H1 (cell line): ENCODE data around the gene MACROH2A1. TPM values are rescaled to one million over a fixed set of nuclear protein-coding genes. Genes with fewer than 3 reads are reported as not detected.

Experiments
- CBX8 ChIP-seq: fragments of 300-800, 300-1000 bp; sonication (generic); IDR thresholded peaks from 2 replicates; pipeline ENCODE4 v1.7.1; 2016; ENCODE audit warnings: low read depth, low read length, borderline replicate concordance
- POLR2AphosphoS5 ChIP-seq: IDR thresholded peaks from 2 replicates; pipeline ENCODE4 v1.6.1; 2011; ENCODE audit warnings: low read depth, low read length
- RAD21 ChIP-seq, 2 experiments: IDR thresholded peaks in 1 of 2; conservative IDR thresholded peaks in 1 of 2; 2 replicates each; pipeline ENCODE4 v1.6.1; 2011; ENCODE audit warnings: low read depth in 2 of 2, low read length in 2 of 2, improper control_type of control experiment in 1 of 2, inconsistent platforms in 1 of 2, mild to moderate bottlenecking in 1 of 2, moderate library complexity in 1 of 2
- polyA plus RNA-seq, 7 experiments: library from polyadenylated mRNA; depleted of rRNA in 3 of 7; stranded (reverse) in 5 of 7; unstranded in 2 of 7; fragments of >200 nt in 5 of 7; fragments of 200-250 nt in 2 of 7; gene quantifications; 1 replicate in 5 of 7; 2 replicates in 1 of 7; 4 replicates in 1 of 7; pipeline versions ENCODE4 v1.2.1 to v1.2.3, GENCODE V29; 2011 to 2013; ENCODE audit warnings: missing spikeins in 2 of 7, mixed read lengths in 2 of 7
- total RNA-seq: library from RNA; stranded (reverse); fragmentation: NEBNext Ultra II Directional; extraction: Animal tissue kit (Norgen Biotek cat#: 25700); gene quantifications from 2 replicates; pipeline ENCODE4 v1.2.1, GENCODE V29; 2021

MACROH2A1 gene
- total and polyA plus RNA-seq, 2 of the 8 experiments (the other 6 are each of a cell fraction or from before 2014, with no cell fraction given): 60.0 to 92.3 TPM

DNA sequence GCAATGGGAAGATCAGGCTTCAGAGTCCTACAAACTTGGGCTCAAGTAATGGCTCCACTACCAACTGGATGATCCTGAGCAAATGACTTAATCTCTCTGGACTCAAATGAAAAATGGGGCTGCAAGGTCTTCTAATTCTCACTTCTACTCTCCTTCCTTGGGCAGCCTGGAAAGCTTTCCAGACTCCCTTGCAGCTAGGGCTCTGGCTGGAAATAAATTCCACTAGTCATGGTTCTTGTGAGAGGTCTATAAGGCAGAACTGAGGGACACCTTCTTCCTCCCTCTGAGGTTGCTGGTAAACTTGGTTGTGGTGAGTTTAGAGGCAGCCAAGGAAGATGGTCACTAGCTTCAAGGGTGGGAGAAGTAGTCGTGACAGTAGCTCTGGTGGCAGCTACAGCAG lies 29.6 kb upstream of the MACROH2A1 start (continued):
- no peak for TF ChIP-seq RAD21 (IDR thresholded peaks at IDR 0.05 in 1 of 2, conservative IDR thresholded peaks at IDR 0.05 in 1 of 2; ENCODE audit: low read depth in 2 of 2, low read length in 2 of 2)
- TF ChIP-seq POLR2AphosphoS5: no peak
- TF ChIP-seq CBX8: no peak
